GM19372 (cell line): ENCODE results near the gene GRID1.
A peak's percentile ranks its signal among the peaks of the same experiment; 100 is the strongest.

ENCODE experiments used
- ATAC-seq: cut with Tn5 transposase; IDR thresholded peaks from one replicate; pipeline ENCODE4 v1.9.1; 2021; ENCODE audit warnings: mild to moderate bottlenecking, low read depth, moderate library complexity; ENCODE audit not compliant: unreplicated experiment

Gene GRID1

GRCh38 chr10:85927952-85928665, 438.5 kb downstream of the GRID1 start:
- ATAC-seq = no peak

DNA sequence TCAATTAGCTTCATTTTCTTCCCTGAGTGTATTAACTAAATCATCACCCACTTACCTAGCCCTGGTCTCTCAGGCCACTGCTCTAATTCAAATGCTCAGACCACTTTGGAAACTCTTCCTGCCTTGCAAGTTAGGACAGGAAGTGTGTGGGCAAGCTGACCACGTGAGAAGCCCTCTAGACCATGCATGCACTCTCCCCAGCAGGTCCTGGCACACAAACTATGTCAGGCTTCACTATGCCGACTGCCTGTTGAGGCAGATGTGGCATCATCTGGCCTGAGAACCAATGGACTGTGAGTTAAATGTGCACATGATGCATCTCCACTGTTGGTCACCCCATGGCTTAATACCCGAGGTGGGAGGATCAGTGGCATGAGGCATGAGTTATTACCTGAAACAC, 439.6 kb downstream of the GRID1 start:
- ATAC-seq = peak; percentile 50

- ATAC-seq = no peak
Measured at GRCh38 chr10:85926136-85926535, 440.5 kb downstream of the GRID1 start.

GRCh38 chr10:85925201-85925750, 441.3 kb downstream of the GRID1 start:
- no peak for ATAC-seq

- ATAC-seq = no peak
Measured at GRCh38 chr10:85924382-85925102, 442.1 kb downstream of the GRID1 start.

GRCh38 chr10:85922356-85923129, 444.1 kb downstream of the GRID1 start:
- no peak for ATAC-seq

GRCh38 chr10:85921789-85922188, 444.8 kb downstream of the GRID1 start:
- ATAC-seq = no peak

DNA sequence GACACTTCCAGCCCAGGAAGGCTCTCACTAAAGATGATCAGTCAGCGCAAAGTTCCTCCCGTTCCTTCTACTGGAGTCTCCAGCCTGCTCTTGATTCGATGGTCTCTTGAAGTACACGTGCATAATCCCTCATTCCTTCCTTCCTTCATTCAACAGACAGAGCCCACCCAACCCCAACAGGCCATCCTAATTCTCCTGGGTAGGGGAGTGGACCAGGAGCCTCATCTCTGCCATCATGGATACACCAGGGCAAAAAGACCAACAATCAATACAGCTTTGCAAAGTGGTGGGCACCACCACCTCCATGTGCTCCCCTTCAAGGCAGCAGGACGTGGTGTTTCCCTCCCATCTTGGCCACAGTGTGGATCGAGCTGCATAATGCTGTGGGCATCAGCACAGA, 446.3 kb downstream of the GRID1 start:
- ATAC-seq = no peak

GRCh38 chr10:85919491-85920021, 447.0 kb downstream of the GRID1 start:
- ATAC-seq = no peak

DNA sequence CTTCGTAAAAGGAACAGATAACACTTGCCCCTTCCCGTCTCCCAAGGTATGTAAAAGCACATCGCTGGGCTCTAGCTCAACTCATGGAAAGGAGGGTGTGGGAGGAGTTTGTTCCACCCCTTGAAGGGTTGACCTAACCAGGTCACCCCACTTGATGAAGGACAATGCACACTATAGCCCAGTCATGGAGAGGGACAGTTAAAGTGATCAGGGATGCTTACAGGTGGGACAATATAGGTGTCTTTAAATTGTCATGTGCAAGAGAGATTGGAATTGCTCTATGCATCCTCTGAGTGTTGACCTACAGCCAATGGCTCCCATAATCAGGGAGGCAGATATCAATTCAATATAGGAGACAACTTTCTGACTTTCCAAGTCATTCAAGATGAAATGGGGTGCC, 448.2 kb downstream of the GRID1 start:
- ATAC-seq = no peak

DNA sequence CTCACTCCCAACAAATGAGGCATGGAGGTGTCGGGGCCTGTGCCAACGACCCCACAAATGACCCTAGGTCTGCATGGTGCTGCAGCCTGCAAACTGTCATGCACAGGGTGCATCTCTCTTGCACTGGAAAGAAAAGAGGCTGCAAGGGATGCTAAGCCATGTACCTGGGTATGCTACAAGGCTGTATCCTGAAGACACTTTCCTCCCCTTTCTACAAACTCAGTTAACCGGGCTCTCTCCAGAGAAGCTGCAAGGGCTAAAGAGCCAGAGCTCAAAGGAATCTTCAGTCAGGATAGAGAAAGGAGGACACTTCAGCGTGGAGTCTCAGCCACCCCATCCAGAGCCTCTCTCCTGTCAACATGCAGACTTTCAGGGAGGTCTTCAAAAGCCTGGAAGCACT, 449.0 kb downstream of the GRID1 start:
- no peak for ATAC-seq

DNA sequence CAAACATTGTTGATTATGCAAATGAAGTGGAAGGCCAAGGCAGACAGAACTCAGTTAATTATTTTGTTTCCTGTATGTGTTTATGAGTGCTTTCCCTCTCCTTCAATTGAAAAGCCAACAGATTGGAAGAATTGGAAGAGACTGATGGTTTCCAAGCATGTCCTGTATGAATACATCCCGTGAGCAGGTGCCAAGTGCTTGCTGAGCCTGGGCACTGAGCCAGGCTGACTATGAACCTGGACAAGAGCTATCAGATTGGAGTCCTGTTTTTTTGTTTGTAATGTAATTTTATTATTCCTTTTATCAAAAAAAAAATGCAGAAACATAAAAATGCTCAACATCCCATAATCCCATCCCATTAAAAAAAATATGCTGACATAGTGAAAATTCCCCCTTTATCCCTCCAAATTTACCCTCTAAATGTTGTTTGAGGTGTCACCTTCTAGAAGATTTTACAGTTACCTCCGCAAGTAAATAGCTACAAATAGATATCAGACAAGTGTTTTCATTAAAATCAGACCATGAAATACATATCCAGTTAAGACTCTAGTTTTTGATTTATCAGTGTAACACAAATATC, 449.5 kb downstream of the GRID1 start:
- ATAC-seq = no peak

- ATAC-seq = no peak
Measured at GRCh38 chr10:85916286-85916685, 450.3 kb downstream of the GRID1 start.

- no peak for ATAC-seq
Measured at GRCh38 chr10:85915245-85915846, 451.2 kb downstream of the GRID1 start.

DNA sequence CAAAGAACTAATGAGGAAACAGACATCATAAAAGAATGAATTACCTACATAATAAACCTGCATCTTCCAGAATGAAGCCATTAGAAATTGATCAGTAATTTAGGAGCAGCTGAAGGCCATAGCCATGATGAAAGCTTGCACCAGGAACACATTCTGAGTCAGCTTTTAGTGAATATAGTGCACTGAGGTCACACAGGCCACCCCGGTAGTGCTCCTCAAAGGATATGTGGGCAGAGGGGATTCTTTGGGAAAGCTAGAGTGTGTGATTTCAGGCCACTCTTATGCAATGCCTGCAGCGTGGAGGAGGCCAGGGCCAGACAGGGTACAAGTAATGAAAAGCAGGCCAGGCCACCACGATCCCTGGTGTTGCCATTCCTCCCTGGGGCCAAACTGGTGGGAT, 451.9 kb downstream of the GRID1 start:
- ATAC-seq = no peak

DNA sequence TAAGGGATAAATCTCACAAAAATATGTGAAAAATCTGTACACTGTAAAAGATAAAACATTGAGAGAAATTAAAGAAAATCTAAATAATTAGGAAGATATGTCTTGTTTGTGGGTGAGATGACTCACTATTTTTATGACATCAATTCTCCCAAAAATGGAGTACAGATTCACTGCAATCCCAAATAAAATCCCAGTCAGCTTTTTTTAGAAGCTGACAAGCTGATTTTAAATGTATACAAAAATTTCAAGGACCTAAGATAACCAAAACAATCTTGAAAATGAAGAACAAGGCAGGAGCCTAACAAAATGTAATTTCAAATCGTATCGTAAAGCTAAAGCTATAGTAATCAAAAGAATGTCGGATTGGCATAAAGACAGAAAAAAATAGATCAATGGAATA, 458.1 kb downstream of the GRID1 start:
- no peak for ATAC-seq

GRCh38 chr10:85902051-85902450, 464.5 kb downstream of the GRID1 start:
- no peak for ATAC-seq

DNA sequence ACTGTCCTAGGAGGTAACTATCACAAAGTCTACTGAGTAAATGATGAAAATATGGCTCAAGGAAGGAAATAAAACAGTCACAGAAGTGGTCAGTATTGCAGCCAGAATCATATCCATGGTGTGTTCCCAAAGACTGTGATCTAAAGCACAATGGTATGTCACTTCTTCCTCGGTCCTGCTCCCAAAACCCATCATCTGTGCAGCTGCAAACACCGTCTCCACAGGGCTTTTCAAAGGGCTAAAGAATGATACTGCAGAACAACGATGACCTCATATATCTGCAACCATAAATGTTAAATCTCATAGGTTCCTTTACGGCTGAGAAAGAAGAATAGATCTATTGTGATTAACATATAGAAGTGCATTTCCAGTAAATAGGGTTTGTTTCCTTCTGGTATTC, 465.0 kb downstream of the GRID1 start:
- ATAC-seq = no peak

DNA sequence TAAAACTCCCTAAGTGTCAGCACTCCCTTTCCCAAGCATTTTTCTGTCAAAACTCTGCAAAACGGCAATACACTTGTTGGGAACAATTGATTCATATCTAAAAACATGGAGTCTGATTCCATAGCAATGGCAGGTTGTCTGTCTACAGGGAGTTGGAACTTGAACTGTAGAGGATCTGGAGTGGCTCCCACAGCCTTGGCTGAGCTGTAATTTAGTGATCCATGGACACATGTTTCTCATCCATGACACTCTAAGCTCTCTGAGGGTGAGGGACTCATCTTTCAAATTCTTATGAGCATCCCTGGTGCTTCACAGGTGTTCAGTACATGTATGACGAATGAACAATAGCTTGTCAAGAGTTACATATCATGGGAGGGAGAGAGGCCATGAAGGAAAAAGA, 466.1 kb downstream of the GRID1 start:
- ATAC-seq = no peak

DNA sequence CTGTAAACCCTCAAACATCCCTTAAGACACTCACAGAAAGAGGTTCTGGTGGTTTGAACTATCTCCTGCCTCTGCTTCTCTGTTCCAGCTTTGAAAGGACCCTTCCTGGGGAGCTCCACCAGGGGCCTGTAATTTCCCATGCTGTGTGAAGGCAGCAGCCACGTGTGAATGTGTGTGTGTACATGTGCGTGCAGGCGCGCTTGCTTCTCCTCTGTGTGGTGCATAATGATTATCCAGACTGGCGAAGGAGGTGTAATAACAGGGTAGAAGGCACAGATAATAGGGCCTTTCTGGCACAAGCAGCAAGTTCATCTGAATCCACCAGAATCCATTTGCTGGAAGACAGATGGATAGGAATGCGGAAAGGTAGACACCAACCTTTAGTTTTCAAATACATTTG, 466.5 kb downstream of the GRID1 start:
- no peak for ATAC-seq
